ENCODE data around the gene CARTPT.

Gene CARTPT

GRCh38 chr5:71719063-71719964 lies at the start of gene CARTPT:
Gene CARTPT (plus strand): TSS chr5:71719275. CDS start chr5:71719294, 19 bp downstream.
- DNase-seq = no peak

- no peak for DNase-seq
Observed at GRCh38 chr5:71677977-71678376, 41.1 kb upstream of the CARTPT start.

DNA sequence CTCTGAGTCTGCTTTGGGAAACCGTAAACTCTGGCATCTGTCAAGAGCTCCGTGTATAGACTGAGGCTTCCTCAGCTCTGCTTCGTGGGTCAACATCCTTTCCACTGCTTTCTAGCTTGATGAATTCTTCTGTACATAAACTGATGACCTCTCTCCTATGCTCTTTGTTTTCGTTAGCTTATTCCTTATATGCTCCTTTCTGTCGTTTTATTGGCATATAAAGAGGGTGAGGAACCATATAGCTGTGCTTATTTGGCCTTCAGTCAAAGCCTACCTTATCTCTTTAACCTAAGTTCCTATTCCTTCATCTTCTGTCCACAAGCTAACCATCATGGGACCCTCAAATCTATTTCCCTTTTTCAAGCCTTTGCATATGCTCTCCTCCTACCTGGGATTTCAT lies 39.4 kb upstream of the CARTPT start:
- no peak for DNase-seq

- no peak for DNase-seq
Observed at GRCh38 chr5:71680510-71680909, 38.6 kb upstream of the CARTPT start.

DNA sequence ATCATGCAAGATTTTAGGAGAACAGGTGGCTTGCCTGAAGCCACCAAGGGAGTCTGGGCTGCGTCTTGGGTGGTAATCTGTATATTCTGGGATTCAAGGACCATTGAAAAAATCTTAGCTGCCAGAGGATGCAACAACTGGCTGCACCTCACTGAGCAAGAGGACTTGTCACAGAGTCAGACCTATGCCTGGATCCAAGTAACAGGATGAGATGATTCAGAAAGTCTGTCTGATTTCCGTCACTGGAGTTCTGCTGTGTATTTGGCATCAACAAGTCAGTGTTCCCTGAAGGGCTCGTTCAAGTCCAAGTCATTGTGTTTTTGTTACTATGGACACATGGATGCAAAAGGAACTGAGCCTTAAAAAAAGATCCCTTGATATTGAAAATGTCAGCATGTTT lies 37.8 kb upstream of the CARTPT start:
- no peak for DNase-seq

- no peak for DNase-seq
Observed at GRCh38 chr5:71684309-71684708, 34.8 kb upstream of the CARTPT start.

- DNase-seq = no peak
Observed at GRCh38 chr5:71693828-71694427, 25.1 kb upstream of the CARTPT start.

- no peak for DNase-seq
Observed at GRCh38 chr5:71695071-71695470, 24.0 kb upstream of the CARTPT start.

- no peak for DNase-seq
Observed at GRCh38 chr5:71695595-71695994, 23.5 kb upstream of the CARTPT start.

DNA sequence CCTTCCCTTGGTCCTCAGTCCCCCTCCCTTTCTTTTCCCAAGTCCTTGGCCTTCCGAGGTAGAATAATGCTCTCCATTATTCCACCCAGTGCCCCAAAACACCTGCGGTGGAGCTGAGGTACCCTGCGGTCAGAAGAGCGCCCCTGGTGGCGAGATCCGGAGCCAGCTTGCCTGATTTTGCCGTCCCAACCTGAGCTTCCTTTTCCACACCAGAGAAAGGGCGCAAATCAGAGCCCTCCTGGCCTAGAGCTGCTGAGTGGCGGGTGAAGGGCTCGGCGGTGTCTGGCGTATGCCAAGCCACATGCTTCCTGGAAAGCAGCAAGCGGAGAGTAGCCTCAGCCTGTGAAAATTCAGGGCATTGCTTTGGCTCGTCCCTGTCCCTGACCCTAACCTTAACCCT lies 21.1 kb upstream of the CARTPT start:
- DNase-seq = no peak

GRCh38 chr5:71699233-71699632 lies 19.8 kb upstream of the CARTPT start:
- no peak for DNase-seq

DNA sequence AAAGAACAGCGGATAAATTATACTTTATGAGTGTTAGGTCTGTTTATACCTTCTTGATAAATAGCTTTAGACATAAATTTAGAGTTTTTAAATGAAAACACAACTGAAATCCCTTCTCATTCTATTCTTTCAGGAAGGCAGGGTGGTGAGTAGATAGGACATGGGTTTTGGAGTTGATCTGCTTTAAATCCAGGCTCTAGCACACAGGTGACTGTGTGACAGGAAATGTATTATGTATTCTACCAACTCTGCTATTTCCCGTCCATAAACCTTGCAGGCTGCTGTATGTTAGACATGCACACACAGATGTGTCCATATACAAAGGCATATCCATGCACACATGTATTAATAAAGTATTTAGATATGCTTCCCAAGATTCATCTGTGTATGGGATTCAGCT lies 19.3 kb upstream of the CARTPT start:
- DNase-seq = no peak

- no peak for DNase-seq
Observed at GRCh38 chr5:71700803-71701202, 18.3 kb upstream of the CARTPT start.

- no peak for DNase-seq
Observed at GRCh38 chr5:71701407-71701806, 17.7 kb upstream of the CARTPT start.

- no peak for DNase-seq
Observed at GRCh38 chr5:71703941-71704340, 15.1 kb upstream of the CARTPT start.

DNA sequence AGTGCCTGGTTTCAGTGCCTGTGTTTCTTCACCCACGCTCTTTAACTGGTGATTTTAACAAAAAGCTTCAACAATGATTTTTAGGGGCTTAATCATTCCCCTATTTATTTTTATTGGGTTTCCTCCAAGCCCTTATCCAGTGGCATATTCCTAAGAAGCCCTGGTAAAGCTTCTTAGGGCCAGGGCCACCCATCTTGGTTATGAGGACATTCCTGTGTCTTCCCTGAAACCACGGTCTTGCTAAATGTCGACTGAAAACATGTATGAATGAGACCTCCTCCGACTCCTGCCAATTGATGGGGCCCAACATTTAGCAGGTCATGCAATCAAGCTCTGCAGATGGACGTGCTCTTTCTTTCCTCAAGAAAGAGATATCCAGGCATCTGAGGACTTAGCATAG lies 13.7 kb upstream of the CARTPT start:
- DNase-seq = no peak

DNA sequence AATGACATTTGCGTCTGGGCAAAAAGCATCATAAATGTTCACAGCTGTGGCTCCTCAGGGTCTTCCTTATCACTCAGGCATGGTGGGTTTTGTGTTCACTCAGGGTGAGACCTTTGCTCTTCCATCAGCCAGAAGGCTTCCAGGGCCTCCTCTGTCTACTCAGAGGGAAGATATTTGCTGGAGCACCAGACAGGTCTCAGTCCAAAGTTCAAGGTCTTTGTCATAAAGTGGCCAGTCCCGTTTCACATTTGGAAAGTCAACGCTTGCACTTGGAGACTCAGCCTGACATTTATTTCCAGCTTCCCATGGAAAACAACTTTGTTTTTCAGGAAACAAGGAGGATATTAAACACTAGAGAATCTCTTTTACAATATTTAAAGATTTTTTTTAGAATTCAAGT lies 12.2 kb upstream of the CARTPT start:
- no peak for DNase-seq

GRCh38 chr5:71711610-71712009 lies 7.5 kb upstream of the CARTPT start:
- DNase-seq = no peak

DNA sequence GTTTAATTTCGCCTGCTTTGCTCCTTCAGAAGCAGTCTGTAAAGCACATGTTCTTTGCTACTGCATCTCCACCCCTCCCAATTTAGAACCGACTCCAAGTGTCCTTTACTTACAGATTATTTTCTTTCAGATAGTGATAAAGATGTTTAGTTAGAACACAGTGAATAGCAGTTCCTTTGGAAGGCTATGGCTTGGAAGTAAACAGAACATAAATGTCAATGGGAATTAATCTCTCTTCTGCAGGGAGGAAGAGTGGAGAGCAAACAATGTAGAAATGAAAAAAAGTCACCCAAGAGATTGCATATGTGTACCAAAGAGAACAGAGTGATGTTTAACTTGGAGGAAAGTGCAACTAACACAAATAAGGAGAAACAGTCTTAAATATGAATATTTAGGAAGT lies 4.2 kb upstream of the CARTPT start:
- no peak for DNase-seq

DNA sequence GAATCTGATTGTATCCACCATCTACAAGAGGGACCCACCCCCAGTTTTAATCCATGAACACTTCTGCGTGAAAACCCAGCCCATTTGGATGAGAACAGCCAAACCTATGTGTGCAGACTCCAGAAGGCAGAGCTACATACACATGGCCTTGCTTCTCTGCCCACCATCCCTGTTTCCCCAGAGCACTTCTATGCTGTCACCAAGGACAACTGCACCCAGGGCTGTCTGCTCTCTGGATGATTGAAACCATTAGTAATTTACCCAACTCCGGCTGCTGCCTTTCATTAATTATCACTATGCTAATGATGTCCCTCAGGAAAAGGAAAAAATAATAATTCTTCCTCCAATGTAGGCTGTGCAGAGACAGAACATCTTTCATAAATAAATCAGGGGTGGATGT lies 8.9 kb downstream of the CARTPT start:
- no peak for DNase-seq

- DNase-seq = no peak
Observed at GRCh38 chr5:71731015-71731414, 11.9 kb downstream of the CARTPT start.

DNA sequence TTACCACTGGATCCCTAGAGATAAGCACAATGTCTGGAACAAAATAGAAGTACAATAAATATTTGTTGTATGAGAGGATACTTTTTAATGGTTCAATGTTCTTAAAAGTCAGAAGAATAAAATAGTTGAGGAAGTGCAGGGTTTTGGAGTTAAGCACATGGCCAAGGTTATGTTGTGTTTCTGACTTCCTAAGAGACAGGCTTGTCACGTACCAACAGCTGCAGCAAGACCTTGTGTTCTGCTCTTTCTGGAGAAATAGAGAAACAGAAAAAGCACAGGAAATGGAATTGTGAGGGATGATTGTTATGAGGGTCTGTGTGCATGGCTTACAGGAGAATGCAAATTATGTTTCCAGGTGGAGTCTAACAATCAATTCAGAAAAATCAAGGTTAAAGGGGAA lies 12.9 kb downstream of the CARTPT start:
- no peak for DNase-seq

- DNase-seq = no peak
Observed at GRCh38 chr5:71734141-71734540, 15.1 kb downstream of the CARTPT start.

DNA sequence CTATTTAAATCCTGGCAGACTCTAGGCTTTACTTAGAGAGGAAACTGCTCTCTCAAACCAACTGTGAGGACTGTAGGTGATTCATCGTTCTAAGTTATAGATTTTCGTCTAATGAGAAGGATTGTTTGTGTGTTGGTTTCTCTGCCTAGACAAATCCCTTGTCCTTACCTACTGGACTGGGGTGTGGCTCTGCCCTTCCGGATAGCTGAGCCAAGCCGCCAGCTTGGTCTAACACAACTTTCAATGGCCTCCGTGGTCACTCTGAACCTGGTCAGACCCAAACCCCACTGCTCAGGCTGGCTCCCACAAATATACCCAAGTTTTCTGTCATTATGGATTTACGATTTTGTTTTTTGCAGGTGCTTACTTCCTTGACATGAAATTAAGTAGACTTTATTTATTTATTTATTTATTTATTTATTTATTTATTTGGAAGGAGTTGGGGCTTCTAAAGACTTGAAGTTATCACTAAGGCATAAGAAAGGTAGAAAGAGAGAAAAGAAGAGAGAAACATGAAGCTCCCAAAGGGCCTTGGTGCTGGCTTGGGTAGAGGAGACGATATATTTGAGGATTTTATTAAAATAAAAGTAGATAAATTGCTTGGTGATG lies 19.0 kb downstream of the CARTPT start:
- no peak for DNase-seq

Measured in activated CD4-positive, CD25-positive, alpha-beta regulatory T cell (primary cell).